ENCODE measurements around the gene DSCAML1.

DSCAML1 gene

GRCh38 chr11:117818041-117818873, 21.2 kb upstream of the DSCAML1 start:
- no peak for DNase-seq
- Histone ChIP-seq H3K27me3 (peaks cover 0 to 25% of the 10 kb centered on the region in 2 donors), H3K36me3 (no peaks in the 10 kb centered on the region), H3K4me1 (peaks cover 0 to 6% (median 4%) of the 10 kb centered on the region in 4 donors), H3K27ac (no peak overlapping the region), H3K9me3 (no peaks in the 10 kb centered on the region), H3K4me3 (no peak overlapping the region)
- intact Hi-C loops (cut with DNase I; ENCODE audit: low total_unique reads) = no loop called here
- TF ChIP-seq CTCF (IDR thresholded peaks at IDR 0.05) = no peak

- H3K4me3 ChIP-seq = no peak overlapping the region
- H3K9me3 ChIP-seq = no peaks in the 10 kb centered on the region
- TF ChIP-seq CTCF (IDR thresholded peaks at IDR 0.05) = peak; percentile 91 to 99
- H3K4me1 ChIP-seq = peaks cover 0 to 6% (median 4%) of the 10 kb centered on the region in 4 donors
- intact Hi-C loops (cut with DNase I; ENCODE audit: low total_unique reads) = no loop called here
- H3K36me3 ChIP-seq = no peaks in the 10 kb centered on the region
- no peak overlapping the region for H3K27ac ChIP-seq
- peak; percentile 79 to 84 for DNase-seq
- H3K27me3 ChIP-seq = peaks cover 0 to 23% of the 10 kb centered on the region in 2 donors
Measured at GRCh38 chr11:117817368-117818040, 20.5 kb upstream of the DSCAML1 start.

- no peaks in the 10 kb centered on the region for H3K36me3 ChIP-seq
- H3K27me3 ChIP-seq = peaks cover 0 to 18% of the 10 kb centered on the region in 2 donors
- no peak overlapping the region for H3K4me3 ChIP-seq
- no peak for DNase-seq
- H3K4me1 ChIP-seq = peaks cover 0 to 6% (median 4%) of the 10 kb centered on the region in 4 donors
- H3K27ac ChIP-seq = no peak overlapping the region
- intact Hi-C loops (cut with DNase I; ENCODE audit: low total_unique reads) = no loop called here
- no peak for TF ChIP-seq CTCF (IDR thresholded peaks at IDR 0.05)
- H3K9me3 ChIP-seq = no peaks in the 10 kb centered on the region
Measured at GRCh38 chr11:117816846-117817367, 19.9 kb upstream of the DSCAML1 start.

- intact Hi-C loops (cut with DNase I; ENCODE audit: low total_unique reads) = no loop called here
- peaks cover 0 to 6% (median 4%) of the 10 kb centered on the region in 4 donors for H3K4me1 ChIP-seq
- no peak overlapping the region for H3K27ac ChIP-seq
Measured at GRCh38 chr11:117816151-117816741, 19.2 kb upstream of the DSCAML1 start.

More at GRCh38 chr11:117816151-117816741, 19.2 kb upstream of the DSCAML1 start:
- no peak for DNase-seq
- H3K36me3 ChIP-seq = no peaks in the 10 kb centered on the region
- TF ChIP-seq CTCF (IDR thresholded peaks at IDR 0.05) = no peak
- H3K9me3 ChIP-seq = no peaks in the 10 kb centered on the region
- H3K27me3 ChIP-seq = peaks cover 0 to 16% of the 10 kb centered on the region in 2 donors
- no peak overlapping the region for H3K4me3 ChIP-seq
